Measurements from ENCODE around the gene HIP1. TPM values are rescaled to one million over a fixed set of nuclear protein-coding genes. Genes with fewer than 3 reads are reported as not detected.

The HIP1 gene
- total and polyA plus RNA-seq, 9 of the 15 experiments (the other 6 are each of a cell fraction or from before 2014, with no cell fraction given), result 2.4 to 13.7 (median 9.5) TPM

GRCh38 chr7:75642810-75643486, 95.8 kb downstream of the HIP1 start (continued):
- no peak for TF ChIP-seq E2F6 (IDR thresholded peaks at IDR 0.05; ENCODE audit: borderline replicate concordance in 1 of 2, extremely low read depth in 1 of 2, insufficient read depth in 1 of 2, insufficient read length in 1 of 2, low read depth in 1 of 2, low read length in 1 of 2, poor library complexity in 1 of 2, severe bottlenecking in 1 of 2)
- peak; percentile 33; the same call in 1 of the 2 replicates for TF ChIP-seq EGR1 (conservative IDR thresholded peaks at IDR 0.05)
- 0 out of 2 replicates have a peak, but pooled peaks have one; percentile 29 for TF ChIP-seq ZBTB1 (CRISPR knock-in tag; IDR thresholded peaks at IDR 0.05; ENCODE audit: borderline replicate concordance, low read depth)
- peak; percentile 96 for TF ChIP-seq KLF13 (tag; IDR thresholded peaks at IDR 0.05; ENCODE audit: borderline replicate concordance, low read depth)
- no peak for TF ChIP-seq ZFP30 (CRISPR knock-in tag; IDR thresholded peaks at IDR 0.05; ENCODE audit: borderline replicate concordance)
- TF ChIP-seq RAD21 (CRISPR knock-in tag; conservative IDR thresholded peaks at IDR 0.05 in 1 of 2, IDR thresholded peaks at IDR 0.05 in 1 of 2), result peak; percentile 92 to 97
- peak; percentile 18; the same call in 1 of the 2 replicates for TF ChIP-seq CTBP1 (IDR thresholded peaks at IDR 0.05; ENCODE audit: borderline replicate concordance)
- peak; percentile 100 for TF ChIP-seq ZNF764 (CRISPR knock-in tag; IDR thresholded peaks at IDR 0.05; ENCODE audit: low read depth)
- no peak for TF ChIP-seq ZKSCAN1 (IDR thresholded peaks at IDR 0.05; ENCODE audit: low read depth, low read length)
- 0 out of 2 replicates have a peak, but pooled peaks have one; percentile 42 for TF ChIP-seq ZNF24 (IDR thresholded peaks at IDR 0.05)
- peak; percentile 29 for TF ChIP-seq GTF3C2 (IDR thresholded peaks at IDR 0.05; ENCODE audit: borderline replicate concordance, extremely low read depth, insufficient read length)
- peak; percentile 61 for TF ChIP-seq KLF16 (IDR thresholded peaks at IDR 0.05)
- TF ChIP-seq RBM22 (IDR thresholded peaks at IDR 0.05; ENCODE audit: low read depth, low read length, poor library complexity, severe bottlenecking), result no peak
- TF ChIP-seq, protein P1, sequence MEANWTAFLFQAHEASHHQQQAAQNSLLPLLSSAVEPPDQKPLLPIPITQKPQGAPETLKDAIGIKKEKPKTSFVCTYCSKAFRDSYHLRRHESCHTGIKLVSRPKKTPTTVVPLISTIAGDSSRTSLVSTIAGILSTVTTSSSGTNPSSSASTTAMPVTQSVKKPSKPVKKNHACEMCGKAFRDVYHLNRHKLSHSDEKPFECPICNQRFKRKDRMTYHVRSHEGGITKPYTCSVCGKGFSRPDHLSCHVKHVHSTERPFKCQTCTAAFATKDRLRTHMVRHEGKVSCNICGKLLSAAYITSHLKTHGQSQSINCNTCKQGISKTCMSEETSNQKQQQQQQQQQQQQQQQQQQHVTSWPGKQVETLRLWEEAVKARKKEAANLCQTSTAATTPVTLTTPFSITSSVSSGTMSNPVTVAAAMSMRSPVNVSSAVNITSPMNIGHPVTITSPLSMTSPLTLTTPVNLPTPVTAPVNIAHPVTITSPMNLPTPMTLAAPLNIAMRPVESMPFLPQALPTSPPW (CRISPR knock-in tag; IDR thresholded peaks at IDR 0.05), result 0 out of 2 replicates have a peak, but pooled peaks have one; percentile 9
- peak; percentile 87 to 96 (median 95) for TF ChIP-seq CTCF (IDR thresholded peaks at IDR 0.05 in 2 of 3, conservative IDR thresholded peaks at IDR 0.05 in 1 of 3; ENCODE audit: insufficient read depth in 2 of 3, low read depth in 1 of 3, low read length in 3 of 3)
- TF ChIP-seq JUND (IDR thresholded peaks at IDR 0.05; ENCODE audit: borderline replicate concordance, low read depth, low read length), result peak; percentile 73
- peak; percentile 64; the same call in 1 of the 3 replicates for TF ChIP-seq JUND (tag; IDR thresholded peaks at IDR 0.05; ENCODE audit: borderline replicate concordance, low read depth, low read length)
